H1 (cell line): Measurements from ENCODE around the gene TJP2. TPM values are rescaled to one million over a fixed set of nuclear protein-coding genes. Genes with fewer than 3 reads are reported as not detected.

Experiments
- SP2 ChIP-seq: IDR thresholded peaks from 2 replicates; pipeline ENCODE4 v1.6.1; 2012; ENCODE audit warnings: mild to moderate bottlenecking, low read length, inconsistent platforms
- polyA plus RNA-seq, 7 experiments: library from polyadenylated mRNA; depleted of rRNA in 3 of 7; stranded (reverse) in 5 of 7; unstranded in 2 of 7; fragments of >200 nt in 5 of 7; fragments of 200-250 nt in 2 of 7; gene quantifications; 1 replicate in 5 of 7; 2 replicates in 1 of 7; 4 replicates in 1 of 7; pipeline versions ENCODE4 v1.2.1 to v1.2.3, GENCODE V29; 2011 to 2013; ENCODE audit warnings: missing spikeins in 2 of 7, mixed read lengths in 2 of 7
- total RNA-seq: library from RNA; stranded (reverse); fragmentation: NEBNext Ultra II Directional; extraction: Animal tissue kit (Norgen Biotek cat#: 25700); gene quantifications from 2 replicates; pipeline ENCODE4 v1.2.1, GENCODE V29; 2021

Gene TJP2
- total and polyA plus RNA-seq, 2 of the 8 experiments (the other 6 are each of a cell fraction or from before 2014, with no cell fraction given), result 54.9 to 137 TPM

DNA sequence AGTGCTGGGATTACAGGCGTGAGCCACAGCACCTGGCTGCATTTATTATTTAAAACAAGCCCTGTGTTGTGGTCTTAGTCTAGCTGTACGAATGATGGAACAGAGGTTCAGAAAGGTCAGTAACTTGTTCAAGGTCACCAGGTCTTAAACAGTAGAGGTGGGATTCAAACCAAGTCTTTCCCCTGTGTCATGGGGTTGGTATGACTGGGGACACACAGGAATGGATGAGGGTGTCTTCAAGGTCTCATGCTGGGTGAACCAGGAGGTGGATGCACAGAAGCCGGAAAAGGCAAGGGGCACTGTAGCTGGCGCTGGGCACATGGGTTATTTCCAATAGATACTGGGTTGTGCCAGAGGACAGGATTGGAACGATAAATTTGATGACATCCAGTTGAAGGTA is 32.2 kb upstream of the TJP2 start (continued):
- no peak for TF ChIP-seq SP2
- TF ChIP-seq, all 59 proteins: peak for 0
